Stimulated activated CD8-positive, alpha-beta memory T cell treated with anti-CD3 and anti-CD28 coated beads, Interleukin-12 subunit alpha, Interleukin-12 subunit beta, amount 100 ng/mL, for 4 hours (primary cell): ENCODE measurements around the gene BRD4.

Source experiments
- DNase-seq: peaks from one replicate; pipeline ENCODE4 v3.0.0-alpha.2; 2020; ENCODE audit warnings: low read depth

Gene BRD4

DNA sequence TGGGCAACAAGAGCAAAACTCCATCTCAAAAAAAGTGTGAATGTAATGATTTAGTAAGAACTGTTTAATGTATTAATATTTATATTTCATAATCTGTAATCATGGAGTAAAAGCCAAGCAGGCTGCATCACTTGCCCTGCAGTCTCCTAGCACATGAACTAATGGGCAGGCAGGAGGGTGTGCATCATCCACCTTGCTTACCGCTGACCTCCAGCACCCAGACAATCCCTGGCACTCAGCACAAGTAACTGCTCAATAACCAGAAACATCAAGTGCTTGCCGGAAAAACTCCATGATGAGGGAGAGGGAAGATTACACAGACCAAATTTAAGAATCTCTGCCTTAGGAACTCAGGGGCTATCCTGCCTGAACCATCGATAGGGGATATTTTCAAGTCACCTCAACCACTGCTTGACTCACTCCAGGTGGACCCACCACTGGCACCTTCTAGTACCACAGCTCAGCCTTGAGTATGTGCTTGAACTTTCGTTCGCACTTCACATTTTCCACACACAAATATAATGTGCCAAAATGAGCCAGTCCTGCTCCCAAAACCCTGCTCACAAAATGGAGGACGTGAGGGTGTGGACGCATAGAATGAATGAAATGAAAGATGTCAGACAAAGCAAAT, 18.6 kb downstream of the BRD4 start:
- DNase-seq = no peak

DNA sequence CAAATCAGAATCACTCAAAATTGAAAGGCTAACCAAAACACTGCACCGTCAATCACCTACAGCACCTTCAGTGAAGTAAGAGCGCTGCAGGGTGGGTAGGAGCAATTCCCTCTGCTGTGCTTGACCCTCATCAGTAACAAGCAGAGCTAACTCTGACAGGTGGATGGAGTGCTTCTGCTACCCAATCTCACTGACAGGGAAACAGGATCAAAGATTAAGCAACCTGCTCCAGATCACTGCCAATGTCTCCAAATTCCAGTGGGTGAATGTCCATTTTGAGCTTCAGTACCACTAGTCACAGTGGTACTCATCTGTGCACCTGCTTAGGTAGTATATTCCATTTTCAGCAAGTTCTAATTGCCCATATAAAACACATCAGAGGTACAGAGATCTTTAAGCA, 25.2 kb downstream of the BRD4 start:
- DNase-seq = no peak

DNA sequence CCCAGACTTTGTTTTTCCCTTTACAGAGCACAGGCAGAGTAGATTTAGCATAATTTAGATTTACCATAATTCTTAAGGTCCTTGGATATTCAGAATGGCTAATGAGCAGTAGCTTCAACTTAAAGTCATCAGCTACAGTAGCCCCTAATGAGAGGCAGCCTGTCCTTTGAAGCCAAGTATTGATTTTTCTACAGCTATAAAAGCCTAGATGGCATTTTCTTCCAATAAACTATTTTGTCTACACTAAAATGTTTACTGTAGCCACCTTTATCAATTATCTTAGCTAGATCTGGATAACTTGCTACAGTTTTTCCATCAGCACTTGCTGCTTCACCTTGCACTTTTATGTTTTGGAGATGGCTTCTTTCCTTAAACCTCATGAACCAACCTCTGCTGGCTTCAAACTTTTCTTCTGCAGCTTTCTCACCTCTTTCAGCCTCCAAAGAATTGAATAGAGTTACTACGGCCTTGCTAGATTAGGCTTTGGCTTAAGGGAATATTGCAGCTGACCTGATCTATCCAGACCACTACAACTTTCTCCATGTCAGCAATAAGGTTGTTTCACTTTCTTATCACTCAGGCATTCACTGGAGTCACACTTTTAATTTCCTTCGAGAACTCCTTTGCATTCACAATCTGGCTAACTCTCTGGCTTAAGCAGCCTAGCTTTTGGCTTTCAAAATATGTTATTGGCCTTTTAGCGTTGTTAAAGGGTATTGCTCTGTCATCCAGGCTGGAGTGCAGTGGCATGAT, 26.6 kb downstream of the BRD4 start:
- no peak for DNase-seq

DNA sequence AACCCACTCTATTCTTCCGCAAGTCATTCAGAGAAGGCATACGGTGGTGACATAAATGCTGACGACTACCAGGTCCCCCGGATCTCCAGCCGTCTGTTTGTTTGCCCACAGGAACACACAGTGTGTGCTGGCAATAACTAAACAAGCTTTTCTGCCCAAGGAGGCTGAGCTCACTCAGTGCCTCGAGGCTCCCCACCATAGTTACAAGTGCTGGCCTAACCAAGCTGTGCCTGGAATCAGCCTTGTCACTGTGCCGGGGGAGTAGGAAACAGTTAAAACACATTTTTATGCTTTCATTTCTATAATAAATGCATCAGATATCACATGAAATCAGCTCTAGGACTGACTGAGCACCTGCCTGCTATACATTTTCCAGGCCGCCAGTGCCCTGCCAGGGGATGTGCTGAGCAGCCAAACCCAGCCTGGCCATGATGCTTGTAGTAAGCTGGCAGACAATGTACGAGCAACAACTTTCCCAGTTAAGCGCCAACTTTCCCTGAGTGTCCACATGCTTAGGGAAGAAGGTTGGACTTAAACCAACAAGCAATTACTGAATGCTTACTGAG, 28.1 kb downstream of the BRD4 start:
- no peak for DNase-seq

DNA sequence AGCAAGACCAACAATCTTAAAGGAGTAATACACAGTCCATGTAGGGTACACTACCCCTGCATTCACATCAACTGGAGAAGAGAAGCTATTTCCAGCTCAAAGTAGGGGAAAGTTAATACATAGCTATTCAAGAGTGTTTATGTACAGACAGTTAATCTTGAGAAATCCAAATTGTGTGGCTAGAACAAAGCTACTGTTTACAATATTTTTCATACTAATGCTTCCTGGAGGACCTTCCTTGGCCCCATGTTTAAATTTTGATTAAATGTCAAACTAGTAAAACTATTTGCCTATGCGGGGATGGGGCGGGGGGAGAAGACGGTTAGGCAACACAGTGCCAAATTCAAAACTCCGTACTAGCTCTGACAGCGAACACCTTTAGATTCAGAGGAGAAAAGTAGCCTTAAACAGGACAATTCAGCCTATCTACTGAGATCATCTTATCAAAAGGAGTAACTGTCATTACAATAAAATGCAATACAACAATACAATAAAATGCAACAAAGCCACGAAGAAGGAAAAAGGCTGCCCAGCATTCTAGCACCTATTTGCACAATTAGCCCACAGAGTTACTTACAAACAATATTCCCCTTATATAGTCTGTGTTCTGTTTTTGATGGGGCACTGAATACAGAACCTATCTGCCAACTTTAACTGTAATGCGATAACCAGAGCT, 29.1 kb downstream of the BRD4 start:
- DNase-seq = no peak

DNA sequence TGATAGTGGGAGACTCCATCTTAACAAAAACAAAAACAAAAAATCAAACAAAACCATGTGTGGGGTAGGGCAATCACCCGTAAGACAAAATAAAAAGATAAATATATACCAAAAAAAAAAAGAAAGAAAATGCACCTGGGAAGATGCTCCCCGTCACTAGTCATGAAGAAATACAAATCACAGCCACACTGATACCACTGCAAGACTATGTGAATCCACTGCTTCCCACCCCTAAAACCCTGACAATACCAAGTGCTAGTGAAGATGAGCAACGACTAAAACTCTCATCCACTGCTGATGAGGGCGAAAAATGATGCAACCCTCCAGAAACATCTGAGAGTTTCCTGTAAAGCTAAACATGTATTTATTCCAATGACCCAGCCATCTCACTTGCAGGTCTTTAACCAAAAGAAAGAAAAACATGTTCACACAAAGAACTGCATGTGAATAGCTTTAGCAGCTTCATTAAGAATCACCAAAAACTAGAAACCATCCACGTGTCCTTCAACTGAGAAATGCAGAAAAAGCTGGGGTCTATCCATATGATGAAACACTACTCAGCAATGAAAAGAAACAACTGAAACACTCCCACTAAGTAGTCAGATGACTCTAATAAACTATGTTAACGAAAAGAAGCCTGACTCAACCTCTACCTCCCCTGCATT, 31.7 kb downstream of the BRD4 start:
- no peak for DNase-seq

DNA sequence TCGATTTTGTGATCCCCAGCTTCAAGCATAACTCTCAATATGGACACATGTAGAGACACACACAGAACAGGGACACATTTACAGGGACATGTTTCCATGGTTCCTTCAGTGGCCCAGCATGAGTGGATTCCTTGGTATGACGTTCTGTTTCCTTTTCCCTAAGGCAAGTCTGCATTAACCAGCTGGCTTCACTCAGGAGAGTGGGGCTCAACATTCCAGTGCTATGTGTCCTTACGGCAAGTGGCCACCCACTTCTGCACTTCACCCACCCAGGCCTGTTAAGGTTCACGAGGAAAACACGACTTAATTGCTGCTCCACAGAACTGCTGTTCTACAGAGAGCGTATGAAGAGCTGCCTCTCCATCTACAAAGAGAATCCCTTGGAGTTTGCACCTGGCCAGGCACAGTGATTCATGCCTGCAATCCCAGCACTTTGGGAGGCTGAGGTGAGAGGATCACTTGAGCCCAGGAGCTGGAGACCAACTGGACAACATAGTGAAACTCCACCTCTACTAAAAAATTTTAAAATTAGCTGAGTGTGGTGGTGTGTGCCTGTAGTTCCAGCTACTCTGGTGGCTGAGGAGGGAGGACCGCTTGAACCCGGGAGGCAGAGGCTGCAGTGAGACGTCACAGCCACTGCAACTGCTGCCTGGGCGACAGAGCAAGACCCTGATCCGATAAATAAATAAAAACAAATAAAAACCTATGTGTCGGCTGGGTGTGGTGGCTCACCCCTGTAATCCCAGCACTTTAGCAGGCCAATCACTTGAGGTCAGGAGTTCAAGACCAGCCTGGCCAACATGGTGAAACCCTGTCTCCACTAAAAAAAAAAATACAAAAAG, 32.5 kb downstream of the BRD4 start:
- DNase-seq = no peak

DNA sequence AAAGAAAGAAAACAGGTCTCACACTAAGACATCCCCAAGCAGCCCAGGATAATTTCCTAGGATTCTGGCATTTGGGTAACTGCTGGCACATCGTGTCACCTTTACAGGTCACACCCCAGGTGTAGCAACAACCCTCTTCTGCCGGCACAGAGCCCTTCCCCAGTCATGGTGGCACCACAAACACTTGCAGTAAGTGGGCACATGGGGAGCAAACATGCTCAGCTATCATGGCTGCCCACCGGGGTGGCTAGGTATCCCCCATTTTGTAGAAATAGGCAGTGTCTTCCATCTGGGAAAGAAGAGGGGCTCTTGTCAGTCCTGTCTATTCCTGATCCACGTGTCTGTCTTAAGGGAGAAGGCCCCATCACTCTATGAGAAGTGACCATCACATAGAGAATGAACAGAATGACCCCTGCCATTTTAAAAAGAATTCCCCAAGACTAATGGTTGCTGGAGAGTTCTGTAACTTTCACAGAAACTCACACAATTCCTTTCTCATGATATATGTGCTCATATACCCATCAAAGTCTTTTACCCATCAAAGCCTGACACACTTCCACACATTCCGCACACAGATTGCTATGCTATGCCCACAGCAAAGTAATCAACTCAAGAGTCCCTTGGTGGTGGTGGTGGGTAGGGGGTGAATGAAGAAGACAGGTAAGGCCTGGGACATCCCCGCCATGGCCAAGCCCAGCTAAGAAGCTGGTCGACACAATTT, 33.3 kb downstream of the BRD4 start:
- no peak for DNase-seq

DNA sequence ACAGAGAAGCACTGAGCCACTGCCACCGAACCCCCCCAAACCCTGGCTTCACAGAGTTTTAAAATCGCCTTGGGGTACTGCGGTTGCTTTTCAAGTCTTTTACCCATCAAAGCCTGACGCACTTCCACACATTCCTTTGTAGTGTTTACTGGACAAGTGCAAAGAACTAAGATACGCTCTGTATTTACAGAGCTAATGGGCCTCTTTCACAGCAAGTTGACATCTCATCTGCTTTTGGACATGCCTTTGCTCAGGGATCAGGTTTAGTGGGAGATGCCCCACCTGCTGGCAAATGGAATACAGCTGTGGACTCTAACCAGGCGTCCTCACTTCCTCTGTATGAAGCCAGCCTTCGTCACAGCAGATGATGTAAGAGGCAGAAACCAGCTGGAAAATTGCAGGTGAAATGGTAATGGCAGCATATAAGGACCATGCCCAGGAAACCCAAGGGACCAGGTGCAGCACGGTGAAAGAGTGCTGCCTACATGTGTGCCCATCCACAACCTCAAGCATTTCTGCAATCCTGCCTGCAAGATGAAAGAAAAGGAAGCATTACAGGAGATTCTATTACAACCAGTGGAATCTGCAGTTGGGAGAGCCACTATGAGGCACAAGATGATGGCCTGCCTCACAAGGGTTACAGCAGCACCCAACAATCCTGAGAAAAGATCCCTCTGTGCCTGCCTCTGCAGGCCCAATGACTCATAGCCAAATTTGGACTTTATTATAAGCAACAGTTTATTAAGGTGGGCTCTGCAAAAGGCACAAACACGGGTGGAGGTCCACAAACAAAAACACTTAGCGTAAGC, 34.7 kb downstream of the BRD4 start:
- no peak for DNase-seq

DNA sequence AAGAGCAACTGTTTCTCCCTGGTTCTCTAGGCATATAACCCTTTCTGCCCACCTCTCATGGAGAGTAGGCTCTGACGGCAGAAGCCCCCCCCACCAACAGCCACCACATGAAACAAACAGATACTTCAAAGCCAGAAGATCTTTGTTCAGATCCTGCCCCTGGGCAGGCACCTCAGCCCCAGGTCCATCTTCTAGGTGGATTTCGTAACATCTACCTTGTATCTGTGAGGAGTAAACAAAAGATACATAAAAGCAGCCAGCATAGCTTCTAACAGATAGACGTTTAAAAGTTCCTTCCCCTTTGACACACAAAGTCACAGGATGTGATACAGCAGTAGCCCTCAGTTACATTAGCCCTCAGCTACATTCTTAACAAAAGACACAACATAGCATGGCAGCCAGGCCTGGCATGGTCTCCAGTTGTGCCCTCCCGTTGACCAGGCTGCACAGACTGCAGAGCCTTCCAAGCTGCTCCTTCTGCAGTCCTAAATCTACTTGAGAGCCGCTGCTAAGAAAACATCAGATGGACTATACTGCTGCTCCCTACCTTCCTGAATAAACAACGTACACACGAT, 35.4 kb downstream of the BRD4 start:
- no peak for DNase-seq

DNA sequence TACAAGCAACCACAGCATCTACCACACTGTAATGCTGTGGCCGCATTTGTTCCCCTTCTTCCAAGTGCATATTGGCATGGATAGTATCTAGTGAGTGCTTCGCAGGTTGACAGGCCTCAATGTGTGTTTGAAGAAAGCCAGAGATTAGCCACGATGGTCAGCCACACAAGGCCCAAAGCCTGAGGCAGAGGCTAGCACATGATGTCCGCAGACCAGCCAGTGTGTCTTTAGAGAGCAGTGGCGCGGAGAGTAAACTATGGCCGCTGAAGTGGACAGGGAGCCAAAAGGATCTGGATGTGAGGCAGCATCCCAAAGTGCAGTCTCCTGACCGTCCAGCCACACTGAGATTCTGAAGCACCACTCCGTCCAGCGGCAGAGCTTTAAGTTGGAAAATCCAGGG, 36.0 kb downstream of the BRD4 start:
- no peak for DNase-seq

DNA sequence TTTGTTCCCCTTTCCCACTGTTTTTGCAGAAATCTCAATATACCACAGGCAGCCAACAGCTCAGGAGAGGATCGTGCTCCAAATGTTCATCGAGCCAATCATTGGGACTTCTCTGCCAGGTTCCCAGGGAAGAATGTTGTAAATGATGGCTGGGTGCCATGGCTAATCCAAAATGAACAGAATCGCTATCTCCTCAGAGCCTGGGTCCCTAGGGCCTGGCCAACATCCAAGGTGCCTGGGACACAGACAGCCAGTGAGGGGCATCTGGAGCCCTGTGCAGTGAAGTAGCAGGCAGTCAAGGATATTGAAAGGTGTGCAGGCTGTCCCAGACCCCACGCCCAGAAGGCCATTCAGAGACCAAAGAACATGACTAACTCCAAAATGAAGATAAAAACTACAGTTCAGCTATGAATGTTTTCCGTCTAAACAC, 37.8 kb downstream of the BRD4 start:
- DNase-seq = no peak

DNA sequence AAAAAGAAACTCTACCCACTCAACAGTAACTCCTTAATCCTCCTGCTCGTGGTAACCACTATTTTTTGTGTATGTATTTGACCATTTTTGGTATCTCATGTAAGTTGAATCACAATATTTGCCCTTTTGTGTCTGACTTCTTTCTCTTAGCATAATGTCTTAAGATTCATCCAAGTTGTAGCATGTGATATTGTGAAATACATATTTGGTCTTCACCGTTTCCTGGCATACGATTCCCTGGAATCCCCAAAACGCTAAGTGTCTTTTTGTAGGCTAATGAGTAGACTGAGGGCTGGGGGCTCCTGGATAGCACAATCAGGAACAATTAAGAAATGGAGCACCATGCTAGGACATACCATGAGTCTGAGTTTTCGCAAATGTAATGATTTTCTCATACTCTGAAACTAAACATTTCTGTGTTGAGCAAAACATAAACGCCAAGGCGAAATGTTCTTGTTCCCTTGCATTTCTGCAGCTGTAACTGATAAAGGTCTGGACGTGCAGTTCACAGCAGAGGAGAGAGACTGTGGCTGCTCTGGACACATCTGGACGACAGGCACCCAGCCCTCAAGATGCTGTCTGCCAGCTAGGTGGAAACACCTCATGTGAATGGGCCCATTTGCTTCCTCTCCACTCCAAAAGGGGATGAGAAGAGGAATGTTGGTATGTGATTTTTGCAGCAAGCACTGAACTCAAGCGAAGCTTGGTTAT, 38.4 kb downstream of the BRD4 start:
- DNase-seq = no peak

DNA sequence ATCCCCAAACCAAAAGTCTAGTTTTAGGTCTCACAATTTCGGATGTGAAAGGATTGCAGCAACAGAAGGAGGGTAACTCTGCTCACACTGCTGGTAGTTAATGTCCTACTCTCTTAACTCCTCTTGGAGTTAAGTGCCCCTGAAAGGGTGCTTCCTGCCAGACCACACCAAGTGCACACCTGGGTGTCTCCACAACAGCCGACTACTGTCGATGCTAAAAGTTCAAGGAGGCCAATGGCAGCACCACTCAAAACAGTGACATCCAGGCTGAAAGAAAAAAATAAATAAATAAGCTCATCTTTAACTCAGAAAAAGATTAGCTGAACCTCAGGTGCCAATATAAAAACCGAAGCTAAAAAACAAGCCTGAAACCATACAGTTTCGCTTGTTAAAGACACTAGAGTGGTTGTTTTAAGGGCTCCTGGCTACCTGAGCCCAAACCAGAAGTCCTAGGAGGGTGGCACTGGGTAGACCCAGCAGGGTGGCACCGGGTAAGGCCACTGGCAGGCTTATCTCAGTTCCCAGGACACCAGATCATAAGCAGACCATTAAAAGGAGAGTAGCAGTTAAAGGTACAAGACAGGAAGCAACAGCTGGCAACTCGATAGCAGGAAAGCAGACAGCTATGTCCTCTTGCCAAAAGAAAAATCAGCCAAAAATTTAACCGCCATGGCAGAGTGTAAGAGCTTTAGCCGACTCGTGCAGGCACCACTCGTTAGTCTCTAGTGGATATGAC, 39.3 kb downstream of the BRD4 start:
- no peak for DNase-seq

DNA sequence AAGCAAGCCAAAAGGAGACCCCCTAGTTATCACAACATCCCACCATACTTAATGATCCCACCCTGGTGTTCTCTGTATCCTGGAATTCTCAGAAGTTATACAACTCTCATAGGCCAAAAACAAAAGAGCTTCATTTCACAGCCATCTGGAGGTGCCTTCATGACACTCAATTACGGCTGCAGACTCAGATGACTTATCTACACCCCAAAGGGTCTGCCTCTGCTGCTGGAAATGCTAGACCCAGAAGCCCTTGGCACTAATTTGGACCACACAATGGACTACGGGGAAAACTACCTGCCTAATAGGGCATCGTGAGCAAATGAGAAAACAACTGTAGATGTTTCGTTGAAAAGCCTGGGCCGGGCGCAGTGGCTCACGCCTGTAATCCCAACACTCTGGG, 40.2 kb downstream of the BRD4 start:
- no peak for DNase-seq

DNA sequence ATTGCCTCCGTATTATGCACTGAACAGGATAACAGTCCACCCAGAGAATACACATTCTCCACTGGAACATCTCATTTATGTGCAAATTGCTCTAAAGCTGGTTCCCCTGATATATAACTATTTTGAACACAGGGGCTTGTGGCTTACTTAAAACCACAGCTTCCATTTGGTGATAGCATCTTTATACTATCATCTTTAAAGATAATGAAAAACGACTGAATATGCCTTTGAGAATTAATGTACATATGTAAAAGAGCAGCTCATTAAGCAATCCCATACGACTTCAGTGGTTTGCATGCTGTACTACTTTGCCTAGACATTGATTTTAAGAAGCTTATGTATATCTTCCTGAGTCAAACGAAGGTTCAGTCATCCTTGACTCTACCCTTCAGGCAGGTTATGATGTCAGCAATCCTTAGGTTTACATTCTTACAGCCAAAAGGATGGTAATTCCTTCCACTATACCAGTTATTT, 40.8 kb downstream of the BRD4 start:
- DNase-seq = no peak

DNA sequence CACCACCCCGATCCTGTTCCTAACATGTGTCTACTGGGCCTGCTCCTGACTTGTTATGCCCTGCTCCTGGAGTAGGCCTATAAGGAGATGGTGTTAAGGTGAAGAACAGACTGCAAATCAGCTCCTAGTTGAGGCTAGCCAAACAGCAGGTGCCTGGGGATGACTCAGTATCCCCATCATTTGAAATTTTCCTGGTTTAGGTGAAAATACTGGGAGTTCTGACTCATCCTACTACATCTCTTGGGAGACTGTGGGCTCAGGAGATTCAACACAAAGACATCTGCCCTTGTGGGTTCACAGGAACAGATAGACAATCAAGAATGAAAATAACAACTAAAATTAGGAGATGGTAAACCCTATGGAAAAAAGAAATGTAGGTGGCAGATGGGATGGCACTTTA, 41.2 kb downstream of the BRD4 start:
- DNase-seq = no peak

DNA sequence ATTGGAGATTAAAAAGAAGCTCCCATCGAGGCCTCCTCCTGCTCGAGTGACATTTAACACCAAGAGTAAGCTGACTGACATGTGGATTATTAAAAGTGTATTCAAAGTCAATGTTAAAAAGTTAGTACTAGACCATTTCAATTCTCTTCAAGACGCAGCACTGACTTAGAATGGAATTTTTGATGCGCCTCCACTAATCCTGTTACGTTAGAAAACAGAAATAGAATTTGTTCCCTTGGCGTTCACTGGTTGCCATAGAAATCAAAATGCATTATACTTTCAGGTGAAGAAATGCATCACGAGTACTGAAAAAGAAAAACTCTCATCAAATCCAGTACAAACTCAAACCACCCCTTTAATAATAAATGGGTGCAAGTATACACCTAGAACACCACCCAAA, 42.2 kb downstream of the BRD4 start:
- DNase-seq = no peak
